ENCODE measurements around the gene STIM1.

Gene STIM1

DNA sequence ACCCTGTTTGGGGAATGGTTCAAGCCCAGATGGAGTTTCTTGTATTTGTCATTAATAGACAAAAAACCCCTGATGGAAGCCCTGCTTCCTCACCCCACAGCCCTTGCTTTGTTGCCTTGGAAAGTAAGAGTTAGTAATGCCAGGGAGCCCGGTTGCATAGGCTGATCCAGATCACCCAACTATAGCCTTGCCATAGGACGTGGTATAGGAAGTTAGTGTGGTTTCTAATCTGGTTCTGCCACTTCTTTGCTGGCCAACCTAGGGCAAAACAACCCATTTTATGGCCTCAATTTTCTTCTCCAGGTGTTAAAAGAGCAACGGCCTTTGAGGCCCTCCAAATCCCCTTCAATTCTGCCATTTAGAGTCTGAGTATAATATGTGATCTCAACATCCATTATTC, 97.9 kb downstream of the STIM1 start:
- no peak overlapping the region for H3K27ac ChIP-seq (ENCODE audit: low read depth, low read length)
- no peaks in the 10 kb centered on the region for H3K9me2 ChIP-seq (replicated peaks; ENCODE audit: control insufficient read depth, low read length)
- H3K4me1 ChIP-seq (ENCODE audit: control insufficient read depth, low read length), result peaks cover 51% of the 10 kb centered on the region
- no peaks in the 10 kb centered on the region for H4K20me1 ChIP-seq (ENCODE audit: control insufficient read depth, insufficient read depth, low read depth, low read length)
- peaks cover 7% of the 10 kb centered on the region; the same call in 1 of the 2 replicates for H3F3A ChIP-seq (ENCODE audit: control insufficient read depth, insufficient read depth)
- no peaks in the 10 kb centered on the region for H3K79me2 ChIP-seq (ENCODE audit: control insufficient read depth, low read length)
- H3K9me3 ChIP-seq (ENCODE audit: control insufficient read depth, insufficient read depth, low read length), result no peaks in the 10 kb centered on the region
- no peak overlapping the region for H3K4me3 ChIP-seq (ENCODE audit: low read length)
- H3K36me3 ChIP-seq (ENCODE audit: control insufficient read depth, low read length), result no peaks in the 10 kb centered on the region
- no peak overlapping the region for H3K4me2 ChIP-seq (ENCODE audit: low read length)
- H3K27me3 ChIP-seq (ENCODE audit: control insufficient read depth, low read length), result no peaks in the 10 kb centered on the region
- TF ChIP-seq EZH2phosphoT487 (IDR thresholded peaks at IDR 0.05; ENCODE audit: borderline replicate concordance, low read length), result no peak
- TF ChIP-seq CTCF (IDR thresholded peaks at IDR 0.05; ENCODE audit: low read depth, low read length, poor library complexity, severe bottlenecking), result no peak

GRCh38 chr11:3954448-3955298, 99.2 kb downstream of the STIM1 start:
- Histone ChIP-seq H3K36me3 (ENCODE audit: control insufficient read depth, low read length) (no peaks in the 10 kb centered on the region), H3K79me2 (ENCODE audit: control insufficient read depth, low read length) (no peaks in the 10 kb centered on the region), H3K27me3 (ENCODE audit: control insufficient read depth, low read length) (no peaks in the 10 kb centered on the region), H3K4me2 (ENCODE audit: low read length) (no peak overlapping the region), H3K9me3 (ENCODE audit: control insufficient read depth, insufficient read depth, low read length) (no peaks in the 10 kb centered on the region), H3K9me2 (replicated peaks; ENCODE audit: control insufficient read depth, low read length) (no peaks in the 10 kb centered on the region), H3K4me1 (ENCODE audit: control insufficient read depth, low read length) (peaks cover 38% of the 10 kb centered on the region), H3F3A (ENCODE audit: control insufficient read depth, insufficient read depth) (peaks cover 7% of the 10 kb centered on the region; the same call in 1 of the 2 replicates), H4K20me1 (ENCODE audit: control insufficient read depth, insufficient read depth, low read depth, low read length) (no peaks in the 10 kb centered on the region), H3K4me3 (ENCODE audit: low read length) (no peak overlapping the region), H3K27ac (ENCODE audit: low read depth, low read length) (no peak overlapping the region)
- TF ChIP-seq EZH2phosphoT487 (IDR thresholded peaks at IDR 0.05; ENCODE audit: borderline replicate concordance, low read length) (no peak), CTCF (IDR thresholded peaks at IDR 0.05; ENCODE audit: low read depth, low read length, poor library complexity, severe bottlenecking) (no peak)

DNA sequence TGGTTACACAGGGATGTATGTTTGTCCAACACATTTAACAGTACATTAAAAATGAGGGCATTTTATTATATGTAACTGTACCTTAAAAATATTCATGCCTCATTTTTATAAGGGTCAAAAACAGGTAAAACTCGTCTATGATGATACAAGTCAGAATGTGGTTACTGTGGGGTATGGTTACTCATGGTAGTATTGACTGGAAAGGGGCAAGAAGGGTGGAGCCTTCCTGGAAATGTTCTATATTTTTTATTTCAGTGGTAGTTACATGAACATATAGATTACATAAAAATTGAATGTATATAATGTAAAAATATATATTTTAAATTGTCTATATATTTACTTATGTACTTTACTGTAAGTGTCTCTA, 99.8 kb downstream of the STIM1 start:
- H3K27ac ChIP-seq (ENCODE audit: low read depth, low read length), result no peak overlapping the region
- H3K9me2 ChIP-seq (replicated peaks; ENCODE audit: control insufficient read depth, low read length), result no peaks in the 10 kb centered on the region
- H3K4me1 ChIP-seq (ENCODE audit: control insufficient read depth, low read length), result peaks cover 32% of the 10 kb centered on the region
- TF ChIP-seq CTCF (IDR thresholded peaks at IDR 0.05; ENCODE audit: low read depth, low read length, poor library complexity, severe bottlenecking) (no peak), EZH2phosphoT487 (IDR thresholded peaks at IDR 0.05; ENCODE audit: borderline replicate concordance, low read length) (no peak)
- H4K20me1 ChIP-seq (ENCODE audit: control insufficient read depth, insufficient read depth, low read depth, low read length), result no peaks in the 10 kb centered on the region
- no peak overlapping the region for H3K4me3 ChIP-seq (ENCODE audit: low read length)
- H3K9me3 ChIP-seq (ENCODE audit: control insufficient read depth, insufficient read depth, low read length), result no peaks in the 10 kb centered on the region
- H3K27me3 ChIP-seq (ENCODE audit: control insufficient read depth, low read length), result no peaks in the 10 kb centered on the region
- peaks cover 7% of the 10 kb centered on the region; the same call in 1 of the 2 replicates for H3F3A ChIP-seq (ENCODE audit: control insufficient read depth, insufficient read depth)
- no peaks in the 10 kb centered on the region for H3K36me3 ChIP-seq (ENCODE audit: control insufficient read depth, low read length)
- H3K79me2 ChIP-seq (ENCODE audit: control insufficient read depth, low read length), result no peaks in the 10 kb centered on the region
- H3K4me2 ChIP-seq (ENCODE audit: low read length), result no peak overlapping the region
